ENCODE measurements around the gene PCCA.
A peak's percentile ranks its signal among the peaks of the same experiment; 100 is the strongest.

PCCA gene, protein sequence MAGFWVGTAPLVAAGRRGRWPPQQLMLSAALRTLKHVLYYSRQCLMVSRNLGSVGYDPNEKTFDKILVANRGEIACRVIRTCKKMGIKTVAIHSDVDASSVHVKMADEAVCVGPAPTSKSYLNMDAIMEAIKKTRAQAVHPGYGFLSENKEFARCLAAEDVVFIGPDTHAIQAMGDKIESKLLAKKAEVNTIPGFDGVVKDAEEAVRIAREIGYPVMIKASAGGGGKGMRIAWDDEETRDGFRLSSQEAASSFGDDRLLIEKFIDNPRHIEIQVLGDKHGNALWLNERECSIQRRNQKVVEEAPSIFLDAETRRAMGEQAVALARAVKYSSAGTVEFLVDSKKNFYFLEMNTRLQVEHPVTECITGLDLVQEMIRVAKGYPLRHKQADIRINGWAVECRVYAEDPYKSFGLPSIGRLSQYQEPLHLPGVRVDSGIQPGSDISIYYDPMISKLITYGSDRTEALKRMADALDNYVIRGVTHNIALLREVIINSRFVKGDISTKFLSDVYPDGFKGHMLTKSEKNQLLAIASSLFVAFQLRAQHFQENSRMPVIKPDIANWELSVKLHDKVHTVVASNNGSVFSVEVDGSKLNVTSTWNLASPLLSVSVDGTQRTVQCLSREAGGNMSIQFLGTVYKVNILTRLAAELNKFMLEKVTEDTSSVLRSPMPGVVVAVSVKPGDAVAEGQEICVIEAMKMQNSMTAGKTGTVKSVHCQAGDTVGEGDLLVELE

DNA sequence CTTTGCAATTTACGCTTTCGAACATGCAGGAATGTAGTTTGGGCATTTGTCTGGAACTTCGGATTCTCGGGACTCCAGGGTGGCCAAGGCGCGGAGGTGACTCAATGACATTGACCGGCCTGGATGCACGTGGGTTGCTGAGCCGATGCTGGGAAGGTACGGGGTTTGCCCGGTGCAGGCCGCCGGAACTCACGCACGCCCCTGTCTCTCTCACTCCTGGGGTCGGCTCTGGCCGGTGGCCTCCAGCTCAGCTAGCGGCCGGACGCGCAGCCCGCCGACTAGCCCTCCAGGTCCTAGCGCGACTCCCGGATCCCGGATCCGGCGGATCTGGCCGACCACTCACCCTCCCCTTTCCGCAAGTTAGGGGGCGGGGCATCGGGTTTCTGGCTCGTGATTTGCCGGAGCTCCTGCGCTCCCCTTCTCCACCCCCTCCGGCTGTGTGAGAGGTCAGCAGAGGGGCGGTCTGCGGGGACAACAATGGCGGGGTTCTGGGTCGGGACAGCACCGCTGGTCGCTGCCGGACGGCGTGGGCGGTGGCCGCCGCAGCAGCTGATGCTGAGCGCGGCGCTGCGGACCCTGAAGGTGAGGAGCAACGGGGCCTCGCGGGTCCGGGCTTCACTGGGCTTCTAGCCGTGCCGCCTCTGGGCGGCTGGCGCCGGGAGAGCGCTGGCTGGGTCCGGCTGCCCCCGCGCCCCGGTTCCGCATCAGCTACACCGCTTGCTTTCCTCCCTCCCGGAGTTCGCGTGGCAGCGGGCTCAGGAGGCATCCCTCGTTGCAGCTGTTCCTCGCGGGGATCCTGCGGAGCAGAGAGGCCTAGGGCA is at the start of gene PCCA:
TSS of gene PCCA (plus strand) at position 450 of the 821 bp plus-strand sequence. CDS start at position 478, 28 bp downstream.
- Histone ChIP-seq H3K36me3 (ENCODE audit: control insufficient read depth in 2 of 2, insufficient read depth in 2 of 2, low read length in 2 of 2) (no peaks in the 10 kb centered on the region), H3K4me3 (ENCODE audit: low read length in 2 of 2) (peak within 1 kb of the TSS; percentile 96 to 97), H3K4me1 (ENCODE audit: control insufficient read depth, insufficient read depth, low read length) (peaks cover 20% of the 10 kb centered on the region), H3K27me3 (ENCODE audit: control insufficient read depth in 1 of 2, insufficient read depth in 2 of 2, low read length in 2 of 2) (no peaks in the 10 kb centered on the region), H3K9ac (ENCODE audit: low read length in 2 of 2) (peak within 1 kb of the TSS; percentile 86 to 93), H3K27ac (ENCODE audit: low read length) (peak within 1 kb of the TSS; percentile 58), H3K9me3 (ENCODE audit: control insufficient read depth in 2 of 2, low read length in 2 of 2) (no peaks in the 10 kb centered on the region)

DNA sequence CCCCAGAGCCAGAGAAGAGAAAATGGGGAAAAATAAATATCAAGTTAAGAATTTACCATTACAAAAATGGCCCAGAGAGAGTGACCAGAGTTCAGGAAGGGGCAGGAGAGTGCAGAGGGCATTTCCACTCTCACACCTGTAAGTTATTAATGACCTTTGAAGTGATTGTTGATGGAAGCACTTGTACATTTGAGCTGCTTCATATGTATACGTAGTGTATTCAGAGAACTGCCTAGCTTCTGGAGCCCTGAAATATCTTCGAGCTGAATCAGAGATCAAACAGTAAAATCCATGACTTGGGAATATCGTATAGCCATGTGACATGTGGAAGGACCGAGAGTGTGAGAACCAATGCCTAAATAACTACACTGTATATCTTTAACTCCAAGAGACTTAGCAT is 49.2 kb upstream of the PCCA start:
- no peaks in the 10 kb centered on the region for H3K9me3 ChIP-seq (ENCODE audit: control insufficient read depth in 2 of 2, low read length in 2 of 2)
- H3K4me1 ChIP-seq (ENCODE audit: control insufficient read depth, insufficient read depth, low read length) = no peaks in the 10 kb centered on the region
- no peaks in the 10 kb centered on the region for H3K27me3 ChIP-seq (ENCODE audit: control insufficient read depth in 1 of 2, insufficient read depth in 2 of 2, low read length in 2 of 2)
- no peak overlapping the region for H3K9ac ChIP-seq (ENCODE audit: low read length in 2 of 2)
- no peaks in the 10 kb centered on the region for H3K36me3 ChIP-seq (ENCODE audit: control insufficient read depth in 2 of 2, insufficient read depth in 2 of 2, low read length in 2 of 2)
- H3K4me3 ChIP-seq (ENCODE audit: low read length in 2 of 2) = no peak overlapping the region
- no peak overlapping the region for H3K27ac ChIP-seq (ENCODE audit: low read length)

DNA sequence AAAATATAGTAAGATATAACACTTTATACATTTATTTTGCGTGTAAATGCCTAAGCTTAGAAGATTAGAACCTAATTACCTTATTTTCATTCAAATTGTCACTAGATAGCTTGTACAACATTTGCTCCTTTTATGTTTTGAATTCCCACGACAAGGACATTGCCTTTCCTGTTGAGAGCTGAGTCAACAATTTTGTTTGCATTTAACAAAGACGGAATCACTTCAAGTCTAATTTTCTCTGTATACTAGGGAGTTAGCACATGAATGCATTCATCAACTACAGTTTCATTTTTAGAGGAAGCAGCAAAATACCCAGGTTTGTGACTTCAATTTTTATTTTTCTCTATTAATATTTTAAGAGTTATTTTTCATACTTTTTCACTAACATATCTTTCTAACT is 48.7 kb upstream of the PCCA start:
- no peak overlapping the region for H3K4me3 ChIP-seq (ENCODE audit: low read length in 2 of 2)
- H3K9ac ChIP-seq (ENCODE audit: low read length in 2 of 2) = no peak overlapping the region
- no peaks in the 10 kb centered on the region for H3K9me3 ChIP-seq (ENCODE audit: control insufficient read depth in 2 of 2, low read length in 2 of 2)
- H3K27ac ChIP-seq (ENCODE audit: low read length) = no peak overlapping the region
- H3K36me3 ChIP-seq (ENCODE audit: control insufficient read depth in 2 of 2, insufficient read depth in 2 of 2, low read length in 2 of 2) = no peaks in the 10 kb centered on the region
- H3K4me1 ChIP-seq (ENCODE audit: control insufficient read depth, insufficient read depth, low read length) = no peaks in the 10 kb centered on the region
- no peaks in the 10 kb centered on the region for H3K27me3 ChIP-seq (ENCODE audit: control insufficient read depth in 1 of 2, insufficient read depth in 2 of 2, low read length in 2 of 2)

DNA sequence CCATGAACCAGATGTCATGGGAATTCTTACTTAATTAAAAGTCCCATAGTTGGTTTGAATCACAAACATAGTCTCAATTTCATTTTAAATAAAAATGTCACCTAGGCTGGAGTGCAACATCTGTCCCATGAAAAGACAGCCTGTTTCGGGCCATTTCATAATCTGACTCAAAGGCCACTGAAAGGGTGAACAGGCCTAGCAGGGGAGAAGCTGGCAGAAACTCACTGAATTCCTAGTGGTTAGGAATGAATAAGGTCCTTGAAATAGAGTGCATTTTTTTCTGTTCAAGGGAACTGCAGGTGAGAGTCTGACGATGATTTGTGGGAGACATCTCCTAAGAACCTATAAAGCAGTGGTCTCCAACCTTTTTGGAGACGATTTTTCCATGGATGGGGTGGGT is 44.0 kb upstream of the PCCA start:
- no peak overlapping the region for H3K9ac ChIP-seq (ENCODE audit: low read length in 2 of 2)

DNA sequence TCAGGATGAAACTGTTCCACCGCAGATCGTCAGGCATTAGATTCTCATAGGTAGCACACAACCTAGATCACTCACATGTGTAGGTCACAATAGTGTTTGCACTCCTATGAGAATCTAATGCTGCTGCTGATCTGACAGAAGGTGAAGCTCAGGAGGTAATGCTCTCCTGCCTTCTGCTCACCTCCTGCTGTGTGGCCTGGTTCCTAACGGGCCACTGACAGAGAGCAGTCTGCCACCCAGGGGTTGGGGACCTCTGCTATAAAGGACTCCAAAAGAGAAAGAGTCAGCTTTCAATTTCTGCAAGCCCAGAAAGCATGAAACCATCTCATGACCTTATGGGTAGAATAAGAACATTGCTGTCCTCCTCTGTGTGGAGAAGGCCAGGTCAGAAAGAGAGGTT is 43.5 kb upstream of the PCCA start:
- no peak overlapping the region for H3K27ac ChIP-seq (ENCODE audit: low read length)
- no peaks in the 10 kb centered on the region for H3K9me3 ChIP-seq (ENCODE audit: control insufficient read depth in 2 of 2, low read length in 2 of 2)
- H3K4me1 ChIP-seq (ENCODE audit: control insufficient read depth, insufficient read depth, low read length) = no peaks in the 10 kb centered on the region
- H3K9ac ChIP-seq (ENCODE audit: low read length in 2 of 2) = no peak overlapping the region
- no peaks in the 10 kb centered on the region for H3K27me3 ChIP-seq (ENCODE audit: control insufficient read depth in 1 of 2, insufficient read depth in 2 of 2, low read length in 2 of 2)
- no peaks in the 10 kb centered on the region for H3K36me3 ChIP-seq (ENCODE audit: control insufficient read depth in 2 of 2, insufficient read depth in 2 of 2, low read length in 2 of 2)
- no peak overlapping the region for H3K4me3 ChIP-seq (ENCODE audit: low read length in 2 of 2)

More for the DNA sequence above, 44.0 kb upstream of the PCCA start:
- H3K27me3 ChIP-seq (ENCODE audit: control insufficient read depth in 1 of 2, insufficient read depth in 2 of 2, low read length in 2 of 2) = no peaks in the 10 kb centered on the region
- no peak overlapping the region for H3K4me3 ChIP-seq (ENCODE audit: low read length in 2 of 2)
- H3K4me1 ChIP-seq (ENCODE audit: control insufficient read depth, insufficient read depth, low read length) = no peaks in the 10 kb centered on the region
- H3K9me3 ChIP-seq (ENCODE audit: control insufficient read depth in 2 of 2, low read length in 2 of 2) = no peaks in the 10 kb centered on the region
- no peaks in the 10 kb centered on the region for H3K36me3 ChIP-seq (ENCODE audit: control insufficient read depth in 2 of 2, insufficient read depth in 2 of 2, low read length in 2 of 2)
- no peak overlapping the region for H3K27ac ChIP-seq (ENCODE audit: low read length)

DNA sequence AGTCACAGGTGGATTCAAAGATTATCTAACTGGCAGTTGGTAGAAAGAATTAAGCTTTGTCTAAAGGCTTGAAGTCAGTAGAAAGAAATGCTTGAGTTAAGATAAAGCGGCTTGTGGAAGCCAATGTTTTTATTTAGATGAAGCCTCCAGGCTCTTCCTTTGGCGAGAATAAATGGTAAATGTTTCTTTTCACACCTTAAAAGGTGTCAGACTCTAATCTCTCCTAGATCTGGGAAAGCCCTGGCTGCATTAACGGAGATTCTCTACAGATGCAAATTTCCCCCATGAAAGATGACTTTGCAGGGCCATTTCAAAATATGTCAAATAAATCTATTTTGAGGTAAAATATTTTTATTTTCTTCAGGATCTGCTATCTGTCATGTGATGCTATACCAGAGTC is 37.8 kb upstream of the PCCA start:
- H3K9ac ChIP-seq (ENCODE audit: low read length in 2 of 2) = no peak overlapping the region
- H3K4me3 ChIP-seq (ENCODE audit: low read length in 2 of 2) = no peak overlapping the region
- H3K4me1 ChIP-seq (ENCODE audit: control insufficient read depth, insufficient read depth, low read length) = no peaks in the 10 kb centered on the region
- H3K27ac ChIP-seq (ENCODE audit: low read length) = no peak overlapping the region
- no peaks in the 10 kb centered on the region for H3K27me3 ChIP-seq (ENCODE audit: control insufficient read depth in 1 of 2, insufficient read depth in 2 of 2, low read length in 2 of 2)
- H3K9me3 ChIP-seq (ENCODE audit: control insufficient read depth in 2 of 2, low read length in 2 of 2) = no peaks in the 10 kb centered on the region
- no peaks in the 10 kb centered on the region for H3K36me3 ChIP-seq (ENCODE audit: control insufficient read depth in 2 of 2, insufficient read depth in 2 of 2, low read length in 2 of 2)

DNA sequence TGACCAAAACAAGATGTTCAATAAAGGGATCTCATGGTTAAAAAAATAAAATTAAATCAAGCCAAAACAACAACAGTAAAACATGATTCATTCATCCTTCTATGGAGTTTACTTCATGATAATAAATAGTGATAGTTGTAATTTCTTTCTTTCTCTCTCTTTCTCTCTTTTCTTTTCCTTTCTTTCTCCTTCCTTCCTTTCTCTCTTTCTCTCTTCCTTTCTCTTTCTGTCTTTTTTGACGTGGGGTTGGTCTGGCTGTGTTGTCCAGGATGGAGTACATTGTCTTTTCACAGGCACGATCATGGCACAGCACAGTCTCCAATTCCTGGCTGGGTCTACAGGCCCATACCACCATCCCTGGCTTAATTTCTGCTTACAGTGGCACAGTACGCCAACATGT is 29.1 kb upstream of the PCCA start:
- H3K4me3 ChIP-seq (ENCODE audit: low read length in 2 of 2) = no peak overlapping the region
- no peaks in the 10 kb centered on the region for H3K9me3 ChIP-seq (ENCODE audit: control insufficient read depth in 2 of 2, low read length in 2 of 2)
- H3K4me1 ChIP-seq (ENCODE audit: control insufficient read depth, insufficient read depth, low read length) = no peaks in the 10 kb centered on the region
- no peaks in the 10 kb centered on the region for H3K27me3 ChIP-seq (ENCODE audit: control insufficient read depth in 1 of 2, insufficient read depth in 2 of 2, low read length in 2 of 2)
- no peak overlapping the region for H3K27ac ChIP-seq (ENCODE audit: low read length)
- no peak overlapping the region for H3K9ac ChIP-seq (ENCODE audit: low read length in 2 of 2)
- no peaks in the 10 kb centered on the region for H3K36me3 ChIP-seq (ENCODE audit: control insufficient read depth in 2 of 2, insufficient read depth in 2 of 2, low read length in 2 of 2)

DNA sequence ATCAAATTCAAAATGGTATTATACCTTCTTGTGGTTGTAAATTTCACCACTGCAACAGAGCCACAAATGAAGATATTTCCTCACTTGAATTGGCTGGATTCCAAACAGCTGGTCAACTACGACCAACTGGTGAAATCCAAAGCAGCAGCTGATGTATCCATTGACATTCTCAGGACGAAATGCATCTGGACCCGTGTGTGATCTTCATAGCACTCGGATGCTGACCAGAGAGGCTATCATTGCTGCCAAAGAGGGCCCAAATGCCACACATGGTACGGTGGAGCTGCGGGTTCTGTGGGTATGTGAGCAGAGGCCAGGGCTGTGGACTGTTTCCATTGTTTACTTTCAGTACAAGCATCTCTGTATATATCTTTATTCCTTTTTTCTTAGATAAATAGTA is 25.6 kb upstream of the PCCA start:
- Histone ChIP-seq H3K36me3 (ENCODE audit: control insufficient read depth in 2 of 2, insufficient read depth in 2 of 2, low read length in 2 of 2) (no peaks in the 10 kb centered on the region), H3K9ac (ENCODE audit: low read length in 2 of 2) (no peak overlapping the region), H3K4me1 (ENCODE audit: control insufficient read depth, insufficient read depth, low read length) (no peaks in the 10 kb centered on the region), H3K27me3 (ENCODE audit: control insufficient read depth in 1 of 2, insufficient read depth in 2 of 2, low read length in 2 of 2) (no peaks in the 10 kb centered on the region), H3K27ac (ENCODE audit: low read length) (no peak overlapping the region), H3K9me3 (ENCODE audit: control insufficient read depth in 2 of 2, low read length in 2 of 2) (no peaks in the 10 kb centered on the region), H3K4me3 (ENCODE audit: low read length in 2 of 2) (no peak overlapping the region)

DNA sequence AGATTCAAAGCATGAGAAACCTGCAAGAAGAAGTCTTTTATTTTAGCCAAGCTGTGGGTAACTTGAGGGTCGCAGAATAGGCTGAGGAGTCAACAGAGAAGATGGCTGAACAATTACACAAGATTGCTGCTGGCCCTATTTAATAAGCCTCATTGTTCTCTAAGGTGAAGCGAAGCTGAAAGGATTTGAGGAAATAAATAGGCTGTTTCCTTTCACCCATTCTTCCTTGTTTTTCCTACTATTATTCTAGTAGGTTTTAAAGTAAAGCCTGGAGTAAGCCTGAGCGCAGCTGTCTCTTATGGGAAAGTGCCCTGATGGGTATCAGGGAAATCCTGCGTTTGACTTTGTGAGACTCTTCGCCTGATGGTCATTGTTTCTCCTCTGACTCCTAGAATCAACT is 25.0 kb upstream of the PCCA start:
- H3K27me3 ChIP-seq (ENCODE audit: control insufficient read depth in 1 of 2, insufficient read depth in 2 of 2, low read length in 2 of 2) = no peaks in the 10 kb centered on the region
- no peaks in the 10 kb centered on the region for H3K36me3 ChIP-seq (ENCODE audit: control insufficient read depth in 2 of 2, insufficient read depth in 2 of 2, low read length in 2 of 2)
- H3K9ac ChIP-seq (ENCODE audit: low read length in 2 of 2) = no peak overlapping the region
- H3K4me3 ChIP-seq (ENCODE audit: low read length in 2 of 2) = no peak overlapping the region
- H3K27ac ChIP-seq (ENCODE audit: low read length) = no peak overlapping the region
- H3K4me1 ChIP-seq (ENCODE audit: control insufficient read depth, insufficient read depth, low read length) = no peaks in the 10 kb centered on the region
- no peaks in the 10 kb centered on the region for H3K9me3 ChIP-seq (ENCODE audit: control insufficient read depth in 2 of 2, low read length in 2 of 2)

DNA sequence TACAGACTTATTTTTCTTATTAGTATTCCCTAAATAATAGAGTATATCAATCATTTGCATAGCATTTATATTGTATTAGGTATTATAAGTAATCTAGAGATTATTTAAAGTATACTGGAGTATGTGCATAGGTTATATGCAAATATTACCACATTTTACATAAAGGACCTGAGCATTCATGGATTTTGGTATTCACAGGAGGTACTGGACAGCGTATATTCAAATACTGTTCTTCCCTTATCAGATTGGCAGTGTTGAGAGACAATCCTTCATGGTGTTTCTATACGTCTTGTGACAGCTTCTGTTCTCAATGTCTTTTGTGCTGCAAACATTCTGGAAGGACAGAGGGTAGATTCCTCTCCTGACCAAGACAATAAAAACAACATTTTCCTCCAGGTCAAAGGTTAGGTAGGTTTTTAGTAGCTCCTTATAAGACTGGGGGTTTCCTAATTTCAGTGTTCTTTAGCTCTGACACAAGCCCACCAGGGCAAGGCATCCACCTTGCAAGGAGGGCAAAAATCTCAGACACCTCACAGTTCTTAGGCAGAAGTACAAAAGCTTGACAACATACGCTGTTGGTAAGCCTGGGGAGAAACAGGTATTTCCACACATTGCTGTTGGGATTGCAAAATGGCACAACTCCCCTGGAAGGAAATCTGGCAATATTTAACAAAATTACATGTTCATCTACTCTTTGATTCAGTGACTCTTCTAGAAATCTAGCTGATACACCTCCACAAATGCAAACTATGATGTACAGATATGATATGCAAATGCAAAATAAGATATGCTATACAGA is 20.6 kb upstream of the PCCA start:
- Histone ChIP-seq H3K27me3 (ENCODE audit: control insufficient read depth in 1 of 2, insufficient read depth in 2 of 2, low read length in 2 of 2) (no peaks in the 10 kb centered on the region), H3K4me3 (ENCODE audit: low read length in 2 of 2) (no peak overlapping the region), H3K9me3 (ENCODE audit: control insufficient read depth in 2 of 2, low read length in 2 of 2) (no peaks in the 10 kb centered on the region), H3K4me1 (ENCODE audit: control insufficient read depth, insufficient read depth, low read length) (no peaks in the 10 kb centered on the region), H3K27ac (ENCODE audit: low read length) (no peak overlapping the region), H3K9ac (ENCODE audit: low read length in 2 of 2) (no peak overlapping the region), H3K36me3 (ENCODE audit: control insufficient read depth in 2 of 2, insufficient read depth in 2 of 2, low read length in 2 of 2) (no peaks in the 10 kb centered on the region)

All from stomach smooth muscle (tissue), 2 donors.